HK-2 (cell line): Measurements from ENCODE around the gene CBFA2T3.

Source experiments
- DNase-seq: peaks from one replicate; pipeline ENCODE4 v3.0.0-alpha.2; 2018; ENCODE audit not compliant: unreplicated experiment

CBFA2T3 gene

DNA sequence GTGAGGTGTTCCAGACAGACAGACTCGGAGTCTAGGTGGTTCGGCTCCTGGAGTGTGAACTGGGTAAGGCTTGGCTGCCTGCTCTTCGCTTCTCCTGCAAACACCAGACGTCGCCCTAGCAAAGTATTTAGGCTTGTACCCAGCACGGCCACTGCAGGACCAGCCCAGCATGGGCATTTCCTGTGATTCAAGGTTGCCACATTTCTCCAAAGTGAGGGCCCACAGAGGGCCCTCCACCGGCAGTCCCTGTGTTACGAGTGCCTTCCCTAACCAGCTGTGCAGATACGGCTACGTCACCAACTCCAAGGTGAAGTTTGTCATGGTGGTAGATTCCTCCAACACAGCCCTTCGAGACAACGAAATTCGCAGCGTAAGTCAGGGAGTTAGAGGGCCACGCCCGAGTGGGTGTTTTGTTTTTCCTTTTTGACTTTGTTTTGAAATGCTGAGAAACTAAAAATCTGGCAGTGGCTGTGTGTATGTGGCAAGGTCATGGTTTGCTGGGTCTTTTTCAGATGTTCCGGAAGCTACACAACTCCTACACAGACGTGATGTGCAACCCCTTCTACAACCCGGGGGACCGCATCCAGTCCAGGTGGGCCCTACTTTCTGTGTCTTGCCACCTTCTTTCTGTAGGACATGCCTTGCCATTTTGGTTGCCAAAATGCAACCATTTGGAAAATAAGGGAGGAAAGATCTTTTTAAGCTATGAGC, 117.5 kb downstream of the CBFA2T3 start:
- no peak for DNase-seq

GRCh38 chr16:88857728-88858339, 119.2 kb downstream of the CBFA2T3 start:
- DNase-seq, result peak; percentile 63

GRCh38 chr16:88856828-88857727, 119.9 kb downstream of the CBFA2T3 start, which contains the start of the genes GALNS and TRAPPC2L:
Gene GALNS, minus strand, starts transcription at chr16:88856947. Its CDS starts 70 bp downstream, at chr16:88856877.
Gene TRAPPC2L, plus strand, starts transcription at chr16:88857127. Its CDS starts 24 bp downstream, at chr16:88857151.
- DNase-seq, result peak; percentile 99

- DNase-seq, result no peak
These were observed 120.7 kb downstream of the CBFA2T3 start for GRCh38 chr16:88856122-88856827.

DNA sequence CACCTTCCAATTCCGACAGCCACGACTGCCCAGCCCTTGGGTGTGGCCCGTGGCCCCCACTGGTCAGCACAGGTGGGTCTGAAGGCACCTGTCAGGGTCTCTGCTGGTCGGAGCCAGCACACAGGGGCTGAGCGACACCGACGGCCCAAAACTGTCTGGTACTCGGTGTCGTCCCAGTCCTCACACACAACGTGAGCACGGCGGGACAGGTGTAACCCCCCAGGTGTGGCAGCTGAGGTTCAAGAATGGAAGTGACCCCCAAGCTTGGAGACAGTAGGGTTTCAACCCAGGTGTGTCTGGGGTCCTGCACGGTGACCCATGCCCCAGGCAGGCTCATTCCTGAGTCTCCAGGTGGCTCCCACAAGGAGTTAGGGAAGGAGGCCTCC, 121.3 kb downstream of the CBFA2T3 start:
- DNase-seq, result no peak

- DNase-seq, result no peak
These were observed 121.8 kb downstream of the CBFA2T3 start for GRCh38 chr16:88855176-88855575.

- DNase-seq, result no peak
These were observed 122.5 kb downstream of the CBFA2T3 start for GRCh38 chr16:88854306-88855111.

DNA sequence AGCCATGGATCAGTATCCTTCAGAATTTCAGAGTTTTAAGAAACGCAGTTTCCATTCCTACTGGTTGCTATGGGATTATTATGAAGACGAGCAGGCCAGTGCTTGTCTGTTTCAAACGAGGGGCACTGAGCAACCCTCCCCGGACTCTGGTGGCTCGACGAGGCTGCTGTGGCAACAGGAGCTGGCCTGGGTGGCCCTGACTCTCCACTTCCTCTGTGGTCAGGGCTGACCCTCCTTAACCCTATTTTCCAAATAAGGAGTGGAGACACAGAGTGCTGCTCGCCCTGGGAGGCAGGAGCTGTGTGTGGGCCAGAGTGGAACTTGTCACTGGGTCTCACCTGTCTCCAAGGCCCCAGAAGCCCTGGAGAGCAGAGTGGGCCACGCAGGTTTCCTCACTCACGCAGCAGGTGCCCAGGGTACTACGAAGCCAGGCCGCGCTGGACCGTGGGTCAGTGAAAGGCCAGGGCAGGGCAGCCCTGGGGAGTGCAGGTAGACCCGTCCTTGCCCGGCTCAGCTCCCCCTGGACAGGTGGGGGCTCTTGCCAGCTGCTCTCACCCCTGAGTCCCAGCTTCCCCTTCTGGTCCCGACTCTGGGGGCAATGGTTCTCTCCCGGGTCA, 123.6 kb downstream of the CBFA2T3 start:
- DNase-seq, result no peak

DNA sequence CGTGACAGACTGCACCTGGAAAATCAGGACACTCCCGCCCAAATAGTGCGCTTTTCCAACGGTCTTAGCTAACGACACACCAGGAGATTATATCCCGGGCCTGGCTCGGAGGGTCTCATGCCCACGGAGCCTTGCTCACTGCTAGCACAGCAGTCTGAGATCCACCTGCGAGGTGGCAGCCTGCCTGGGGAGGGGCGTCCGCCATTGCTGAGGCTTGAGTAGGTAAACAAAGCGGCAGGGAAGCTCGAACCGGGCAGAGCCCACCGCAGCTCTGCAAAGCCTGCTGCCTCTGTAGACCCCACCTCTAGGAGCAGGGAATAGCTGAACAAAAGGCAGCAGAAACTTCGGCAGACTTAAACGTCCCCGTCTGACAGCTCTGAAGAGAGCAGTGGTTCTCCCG, 125.4 kb downstream of the CBFA2T3 start:
- DNase-seq, result no peak

DNA sequence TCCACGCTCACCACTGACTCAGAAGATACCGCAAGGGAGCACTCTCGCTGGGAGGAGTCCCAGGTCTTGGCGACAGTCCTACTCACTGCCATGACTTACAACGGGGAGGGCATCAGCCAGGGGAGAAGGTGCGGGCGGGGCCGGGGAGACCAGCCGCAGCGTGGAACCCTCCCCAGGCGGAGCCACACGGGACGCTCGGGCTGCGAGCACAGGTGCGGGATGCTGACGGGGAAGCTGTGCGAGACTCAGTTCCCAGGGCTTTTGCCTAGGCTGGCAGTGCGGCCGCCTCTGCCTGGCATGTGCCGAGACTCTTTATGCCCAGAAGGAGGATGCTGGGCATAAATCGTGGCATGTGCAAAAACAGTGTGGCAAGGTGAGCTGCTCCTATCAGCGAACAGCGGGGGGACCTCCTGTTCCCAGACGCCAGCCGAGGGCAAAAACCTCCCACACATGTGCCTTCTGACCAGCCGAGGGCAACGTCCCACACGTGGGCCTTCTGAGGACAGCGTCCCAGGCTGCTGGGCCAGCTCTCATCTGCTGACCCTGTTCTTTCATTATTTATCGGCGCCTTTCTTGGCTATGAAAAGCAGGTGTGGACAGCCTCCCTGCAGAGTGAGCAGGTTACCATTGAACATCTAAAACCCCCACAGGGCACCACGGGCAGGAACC, 126.3 kb downstream of the CBFA2T3 start:
- DNase-seq, result no peak

- DNase-seq, result no peak
These were observed 128.4 kb downstream of the CBFA2T3 start for GRCh38 chr16:88848557-88848956.

GRCh38 chr16:88847654-88848053, 129.4 kb downstream of the CBFA2T3 start:
- DNase-seq, result no peak

DNA sequence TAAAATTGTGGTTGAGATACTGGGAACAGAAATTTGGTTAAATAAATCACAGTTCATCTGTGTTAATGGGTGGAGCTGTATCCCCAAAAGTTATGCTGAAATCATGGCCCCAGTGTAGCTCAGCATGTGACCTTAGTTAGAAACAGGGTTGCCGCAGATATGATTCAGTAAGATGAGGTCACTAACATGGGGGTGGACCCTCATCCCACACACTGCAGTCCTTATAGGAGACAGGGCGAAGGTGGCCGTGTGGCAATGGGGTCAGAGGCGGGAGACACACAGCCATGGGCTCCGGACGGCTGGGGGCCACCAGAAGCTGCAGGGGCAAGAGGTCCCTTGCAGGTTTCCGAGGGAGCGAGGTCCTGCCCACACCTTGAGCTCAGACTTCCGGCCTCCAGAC, 130.9 kb downstream of the CBFA2T3 start:
- DNase-seq, result no peak

GRCh38 chr16:88844419-88845036, 132.5 kb downstream of the CBFA2T3 start:
- DNase-seq, result no peak

- DNase-seq, result no peak
These were observed 133.8 kb downstream of the CBFA2T3 start for GRCh38 chr16:88843256-88843655.

DNA sequence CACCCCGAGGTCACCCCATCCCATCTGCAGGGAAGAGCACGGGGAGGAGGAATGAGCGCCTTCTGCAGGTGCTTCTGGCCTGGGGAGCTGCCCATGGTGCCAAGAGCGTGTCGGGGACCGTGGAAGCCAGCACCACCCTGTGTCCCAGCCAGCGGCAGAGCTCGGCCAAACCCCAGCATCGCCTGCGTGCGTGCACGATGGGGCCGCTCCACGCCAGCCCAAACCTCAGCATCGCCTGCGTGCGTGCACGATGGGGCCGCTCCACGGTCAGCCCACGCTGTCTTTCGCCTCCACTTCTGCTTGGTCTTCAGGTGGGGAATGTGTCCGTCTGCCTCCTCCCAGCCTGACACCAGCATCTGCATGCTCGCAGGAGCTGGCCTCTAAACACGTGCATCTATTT, 134.2 kb downstream of the CBFA2T3 start:
- DNase-seq, result no peak

DNA sequence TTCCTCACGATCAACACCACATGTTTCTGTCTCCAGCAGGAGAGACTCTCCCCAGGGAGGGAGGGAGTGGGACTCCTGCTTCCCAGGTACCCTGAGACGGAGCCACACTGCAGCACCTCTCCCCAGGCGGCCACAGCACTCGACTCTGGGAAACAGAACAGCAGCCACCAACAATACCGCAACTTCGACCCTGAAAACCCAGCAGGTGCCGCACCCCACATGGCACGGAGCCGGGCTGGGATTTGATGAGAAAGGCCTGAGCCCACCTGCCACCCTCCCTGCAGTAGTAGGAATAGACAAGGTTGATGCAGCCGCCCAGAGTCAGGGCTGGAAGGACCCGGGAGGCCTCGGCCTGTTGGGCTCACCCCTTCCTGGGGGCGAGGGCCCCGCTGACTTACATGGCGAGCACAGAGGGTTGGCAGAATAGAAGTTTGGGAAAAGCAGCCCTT, 134.7 kb downstream of the CBFA2T3 start:
- DNase-seq, result no peak

DNA sequence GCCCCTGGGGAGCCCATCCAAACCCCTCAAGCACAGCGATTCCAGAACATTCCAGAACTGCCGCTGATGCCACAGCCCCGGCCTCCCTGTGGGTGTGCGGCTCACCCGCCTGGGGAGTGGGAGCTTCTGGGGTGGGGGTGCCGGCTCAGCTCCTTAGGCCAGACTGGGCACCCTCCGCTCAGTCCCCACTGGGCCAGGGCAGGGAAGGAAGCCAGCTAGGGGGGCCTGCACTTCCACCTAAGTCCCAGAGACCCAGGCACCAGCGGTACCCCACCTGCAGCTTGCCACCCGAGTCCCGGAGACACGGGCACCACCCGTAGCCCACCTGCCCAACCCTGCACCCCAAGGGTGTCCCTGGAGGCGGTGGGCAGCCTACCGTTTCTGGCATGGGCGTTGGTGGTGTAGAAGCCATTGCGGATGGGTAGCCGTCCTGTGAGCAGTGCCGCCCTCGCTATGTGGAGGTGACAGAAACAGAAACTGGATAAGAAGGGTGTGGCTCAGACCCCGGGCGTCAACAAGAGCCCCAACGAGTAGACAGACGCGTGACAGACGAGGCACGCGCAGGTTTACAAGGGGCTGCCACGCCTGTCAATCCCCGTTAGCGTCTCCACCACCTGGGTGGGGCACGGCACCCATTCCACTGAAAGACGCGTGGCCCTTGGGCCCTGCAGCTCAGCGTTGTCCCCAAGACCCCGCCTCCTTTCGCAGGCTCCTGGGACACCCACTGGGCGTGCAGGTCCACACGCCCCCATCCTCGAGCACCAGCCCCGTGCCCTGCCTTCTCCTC, 135.3 kb downstream of the CBFA2T3 start:
- no peak for DNase-seq
